IMR-90 (cell line): ENCODE measurements around the gene HNRNPH2. TPM values are rescaled to one million over a fixed set of nuclear protein-coding genes. Genes with fewer than 3 reads are reported as not detected.
A peak's percentile ranks its signal among the peaks of the same experiment; 100 is the strongest.

Source experiments
- ATAC-seq: fragments of 200-7000 bp; cut with Tn5 transposase; 2 replicates; pipeline ENCODE4 v1.9.1; 2020; ENCODE audit warnings: low read depth, mild to moderate bottlenecking, moderate library complexity
- BruUV-seq: library from RNA; stranded (reverse); fragments of 400-500 nt; replicated peaks from 2 replicates; lab custom pipeline; 2021; lab: Mats Ljungman, UMichigan
- CTCF ChIA-PET: fragments of 300-600 bp; formaldehyde crosslinking; extraction: SDS; loops from one replicate; lab custom pipeline; 2021; ENCODE audit warnings: antibody characterized with exemption; lab: Yijun Ruan, JAX
- POLR2A ChIA-PET: fragments of 300-600 bp; sonication (Branson Sonifier 250); formaldehyde crosslinking; loops from one replicate; lab custom pipeline; 2022; ENCODE audit warnings: antibody characterized with exemption; ENCODE audit not compliant: unreplicated experiment; lab: Charles Lee
- DNase-seq: peaks from one replicate; pipeline ENCODE4 v3.0.0; 2013
- H2AFZ ChIP-seq: replicated peaks from 2 replicates; pipeline ENCODE3; 2013; ENCODE audit warnings: low read length, mild to moderate bottlenecking; ENCODE audit not compliant: poor library complexity
- H2AK5ac ChIP-seq: 2 replicates; pipeline ENCODE4 v1.6.1; 2013; ENCODE audit warnings: low read depth, low read length, inconsistent platforms
- H2AK9ac ChIP-seq: replicated peaks from 2 replicates; pipeline ENCODE3; 2013; ENCODE audit warnings: mild to moderate bottlenecking, low read depth, low read length, moderate library complexity; ENCODE audit not compliant: poor library complexity
- H2BK120ac ChIP-seq: 2 replicates; pipeline ENCODE4 v1.6.1; 2013; ENCODE audit warnings: low read depth, low read length, inconsistent platforms
- H2BK15ac ChIP-seq: 3 replicates; pipeline ENCODE4 v1.6.1; 2013; ENCODE audit warnings: low read depth, low read length, inconsistent platforms
- H2BK20ac ChIP-seq: 2 replicates; pipeline ENCODE4 v1.6.1; 2013; ENCODE audit warnings: low read depth, mild to moderate bottlenecking, inconsistent platforms, low read length, moderate library complexity
- H2BK5ac ChIP-seq: 2 replicates; pipeline ENCODE4 v1.6.1; 2013; ENCODE audit warnings: mild to moderate bottlenecking, low read depth, low read length, inconsistent platforms; ENCODE audit not compliant: poor library complexity, severe bottlenecking
- H3K14ac ChIP-seq: replicated peaks from 2 replicates; pipeline ENCODE4 v1.6.1; 2013; ENCODE audit warnings: low read depth, low read length, inconsistent platforms
- H3K18ac ChIP-seq: 2 replicates; pipeline ENCODE4 v1.6.1; 2013; ENCODE audit warnings: low read depth, low read length, control low read depth
- H3K23ac ChIP-seq: 2 replicates; pipeline ENCODE4 v1.6.1; 2013; ENCODE audit warnings: low read depth, low read length, inconsistent platforms
- H3K27ac ChIP-seq: 2 replicates; pipeline ENCODE4 v1.5.1; 2013; ENCODE audit warnings: mild to moderate bottlenecking, control low read depth, low read length; ENCODE audit not compliant: insufficient read depth
- H3K27me3 ChIP-seq: 2 replicates; pipeline ENCODE4 v1.6.1; 2013; ENCODE audit warnings: low read length; ENCODE audit not compliant: control insufficient read depth, insufficient read depth
- H3K36me3 ChIP-seq: 2 replicates; pipeline ENCODE4 v1.6.1; 2013; ENCODE audit warnings: low read length, mixed read lengths; ENCODE audit not compliant: control insufficient read depth, insufficient read depth
- H3K4ac ChIP-seq: 2 replicates; pipeline ENCODE4 v1.6.1; 2013; ENCODE audit warnings: low read depth, low read length, inconsistent platforms
- H3K4me1 ChIP-seq: 2 replicates; pipeline ENCODE4 v1.6.1; 2013; ENCODE audit warnings: low read length, mixed read lengths; ENCODE audit not compliant: control insufficient read depth, insufficient read depth
- H3K4me2 ChIP-seq: 2 replicates; pipeline ENCODE4 v1.6.1; 2013; ENCODE audit warnings: low read depth, mild to moderate bottlenecking, control low read depth, low read length, moderate library complexity
- H3K4me3 ChIP-seq: 2 replicates; pipeline ENCODE4 v1.5.1; 2013; ENCODE audit warnings: low read depth, mild to moderate bottlenecking, control low read depth, low read length, moderate library complexity; ENCODE audit not compliant: insufficient read depth
- H3K56ac ChIP-seq: 2 replicates; pipeline ENCODE4 v1.6.1; 2013; ENCODE audit warnings: low read length, inconsistent platforms; ENCODE audit not compliant: insufficient read depth; ENCODE audit errors: extremely low read depth
- H3K79me1 ChIP-seq, 2 experiments: 2 replicates each; pipeline ENCODE4 v1.6.1; 2013; ENCODE audit warnings: low read length in 2 of 2, inconsistent platforms in 1 of 2, low read depth in 1 of 2
- H3K9ac ChIP-seq: 2 replicates; pipeline ENCODE4 v1.6.1; 2013; ENCODE audit warnings: low read depth, low read length, control low read depth
- H3K9me1 ChIP-seq: 2 replicates; pipeline ENCODE4 v1.6.1; 2013; ENCODE audit warnings: low read length, inconsistent platforms; ENCODE audit not compliant: insufficient read depth
- H3K9me3 ChIP-seq: 2 replicates; pipeline ENCODE4 v1.6.1; 2013; ENCODE audit warnings: low read length; ENCODE audit not compliant: control insufficient read depth, insufficient read depth
- H4K20me1 ChIP-seq: 2 replicates; pipeline ENCODE4 v1.6.1; 2013; ENCODE audit warnings: low read length, inconsistent platforms; ENCODE audit not compliant: insufficient read depth
- H4K5ac ChIP-seq: 2 replicates; pipeline ENCODE4 v1.6.1; 2013; ENCODE audit warnings: mild to moderate bottlenecking, low read depth, low read length, control low read depth
- H4K8ac ChIP-seq, 2 experiments: 2 replicates each; pipeline ENCODE4 v1.6.1; 2013; ENCODE audit warnings: low read depth in 2 of 2, low read length in 2 of 2, control low read depth in 1 of 2, inconsistent platforms in 1 of 2
- H4K91ac ChIP-seq: 2 replicates; pipeline ENCODE4 v1.6.1; 2013; ENCODE audit warnings: low read depth, low read length, inconsistent platforms; ENCODE audit not compliant: insufficient read depth
- CEBPB ChIP-seq: IDR thresholded peaks from 2 replicates; pipeline ENCODE4 v1.6.1; 2012; ENCODE audit warnings: low read depth, low read length, improper control_type of control experiment
- CHD1 ChIP-seq: IDR thresholded peaks from 2 replicates; pipeline ENCODE4 v1.6.1; 2012; ENCODE audit warnings: low read depth, low read length, improper control_type of control experiment
- ELK1 ChIP-seq: fragments of 150-350 bp; IDR thresholded peaks from 2 replicates; pipeline ENCODE4 v1.6.1; 2016; ENCODE audit warnings: low read depth, mild to moderate bottlenecking, low read length, moderate library complexity, borderline replicate concordance
- MAFK ChIP-seq: IDR thresholded peaks from 2 replicates; pipeline ENCODE4 v1.6.1; 2012; ENCODE audit warnings: low read depth, low read length, improper control_type of control experiment
- MAZ ChIP-seq: IDR thresholded peaks from 2 replicates; pipeline ENCODE4 v1.6.1; 2012; ENCODE audit warnings: low read depth, mild to moderate bottlenecking, low read length, improper control_type of control experiment, moderate library complexity, borderline replicate concordance
- MXI1 ChIP-seq: IDR thresholded peaks from 2 replicates; pipeline ENCODE4 v1.6.1; 2012; ENCODE audit warnings: low read depth, mild to moderate bottlenecking, low read length, moderate library complexity, borderline replicate concordance
- NFE2L2 ChIP-seq: fragments of 150-350 bp; IDR thresholded peaks from 2 replicates; pipeline ENCODE4 v1.6.1; 2016; ENCODE audit warnings: low read depth, mild to moderate bottlenecking, low read length
- RAD21 ChIP-seq: IDR thresholded peaks from 2 replicates; pipeline ENCODE4 v1.6.1; 2012; ENCODE audit warnings: low read length, improper control_type of control experiment
- RFX5 ChIP-seq: IDR thresholded peaks from 2 replicates; pipeline ENCODE4 v1.8.0; 2012; ENCODE audit warnings: low read depth, mild to moderate bottlenecking, low read length, moderate library complexity
- SMC3 ChIP-seq: fragments of 150-350 bp; IDR thresholded peaks from 2 replicates; pipeline ENCODE4 v1.6.1; 2016; ENCODE audit warnings: low read depth, mild to moderate bottlenecking, antibody characterized with exemption, low read length, moderate library complexity
- USF2 ChIP-seq: fragments of 150-350 bp; IDR thresholded peaks from 2 replicates; pipeline ENCODE4 v1.6.1; 2017; ENCODE audit warnings: mild to moderate bottlenecking, antibody characterized with exemption, low read length, low read depth
- WGBS, 2 experiments: methylation state at CpG; one replicate each; pipeline versions ENCODE4 v1.1.5 to v1.1.7; 2013; ENCODE audit warnings: missing lambda C conversion rate in 2 of 2; ENCODE audit not compliant: insufficient read length in 1 of 2; ENCODE audit errors: extremely low coverage in 2 of 2; 5-methylcytosine and 5-hydroxymethylcytosine counted together
- dilution Hi-C: fragments of 300-500 bp; cut with HindIII; formaldehyde crosslinking; loops from one replicate; pipeline ENCODE4 v1.14.3; 2018; ENCODE audit warnings: low sequenced_read_pairs; ENCODE audit not compliant: unreplicated experiment
- in situ Hi-C: fragments of 300-500 bp; cut with MboI; formaldehyde crosslinking; loops from 3 replicates; pipeline ENCODE4 v1.14.3; 2019; ENCODE audit warnings: low sequenced_read_pairs, inconsistent platforms, mixed read lengths
- intact Hi-C: fragments of 100-400 bp; cut with micrococcal nuclease; formaldehyde crosslinking; loops from 2 replicates; pipeline ENCODE4 v1.10.0; 2022
- polyA plus RNA-seq, 3 experiments: library from polyadenylated mRNA; depleted of rRNA; stranded (reverse); fragments of >200 nt; gene quantifications; 2 replicates each; pipeline ENCODE4 v1.2.3, GENCODE V29; 2012; ENCODE audit warnings: low replicate concordance in 1 of 3
- total RNA-seq: library from RNA; depleted of rRNA; stranded (reverse); fragments of >200 nt; gene quantifications from 2 replicates; pipeline ENCODE4 v1.2.3, GENCODE V29; 2012

HNRNPH2 gene
- total and polyA plus RNA-seq, 2 of the 4 experiments (the other 2 are of a cell fraction), result 42.8 to 54.3 TPM

GRCh38 chrX:101390664-101391525 lies 17.1 kb upstream of the HNRNPH2 start, which contains the start of gene RPL36A (continued):
- TF ChIP-seq MXI1 (peak; percentile 66; the same call in 1 of the 2 replicates), SMC3 (peak; percentile 16; the same call in 1 of the 2 replicates), NFE2L2 (no peak)

- dilution Hi-C loops (no loop called here), intact Hi-C loops (no loop called here), in situ Hi-C loops (no loop called here)
- no peak for ATAC-seq
- H3K4ac ChIP-seq, result no peak overlapping the region
- H3K4me1 ChIP-seq, result no peaks in the 10 kb centered on the region
- ChIA-PET POLR2A (no interaction called here), CTCF (no interaction called here)
- WGBS, 2 experiments, result 50% methylated on average over 1 of the region's 6 CpGs; no CpG with 5 or more reads in 1 of the 2 experiments
- DNase-seq, result no peak
- peaks cover 0 to 16% of the 10 kb centered on the region in 2 experiments; a peak in 2 of 4 replicates for H3K79me1 ChIP-seq
- H2BK5ac ChIP-seq, result peak overlapping the region; percentile 49
- H3K36me3 ChIP-seq, result peaks cover 11% of the 10 kb centered on the region; the same call in 1 of the 2 replicates
- H2BK20ac ChIP-seq, result no peak overlapping the region
- no peak overlapping the region for H2AK5ac ChIP-seq
- H4K91ac ChIP-seq, result no peak overlapping the region
- 0 out of 4 replicates have a peak overlapping the region, but pooled peaks of 1 of the 2 experiments have one; percentile 88 for H4K8ac ChIP-seq
- peak overlapping the region; percentile 96 for H3K14ac ChIP-seq
- peak overlapping the region; percentile 34; the same call in 1 of the 2 replicates for H3K27ac ChIP-seq
- H2AFZ ChIP-seq, result no peak overlapping the region
- H2BK15ac ChIP-seq, result no peak overlapping the region
- H4K20me1 ChIP-seq, result peaks cover 13% of the 10 kb centered on the region; the same call in 1 of the 2 replicates
- H3K9me1 ChIP-seq, result peaks cover 4% of the 10 kb centered on the region
- peak overlapping the region; percentile 74 for H3K4me3 ChIP-seq
- H2AK9ac ChIP-seq, result no peak overlapping the region
- peak overlapping the region; percentile 96 for H3K4me2 ChIP-seq
- H3K56ac ChIP-seq, result peak overlapping the region; percentile 66; the same call in 1 of the 2 replicates
- H2BK120ac ChIP-seq, result no peak overlapping the region
- BruUV-seq, result no TSS peak
- H4K5ac ChIP-seq, result no peak overlapping the region
- H3K9ac ChIP-seq, result peak overlapping the region; percentile 91
- H3K9me3 ChIP-seq, result no peaks in the 10 kb centered on the region
- peaks cover 4% of the 10 kb centered on the region; the same call in 1 of the 2 replicates for H3K27me3 ChIP-seq
- H3K23ac ChIP-seq, result peak overlapping the region; percentile 88; the same call in 1 of the 2 replicates
- no peak overlapping the region for H3K18ac ChIP-seq
- TF ChIP-seq MAZ (no peak), USF2 (no peak), RAD21 (no peak), MXI1 (no peak), MAFK (no peak), RFX5 (no peak), CHD1 (no peak), ELK1 (no peak), SMC3 (no peak), CEBPB (no peak)
Observed at GRCh38 chrX:101391831-101392230, 16.2 kb upstream of the HNRNPH2 start.
